Measurements from ENCODE around the gene NPIPA7.
"Not testable (repeated sequence)": the region's sequence is repeated elsewhere in the genome, so short reads cannot be mapped to it uniquely, and the experiment has no call there.

The NPIPA7 gene

GRCh38 chr16:16420515-16420914 lies 41.6 kb downstream of the NPIPA7 start:
- DNase-seq: not testable (repeated sequence)

DNA sequence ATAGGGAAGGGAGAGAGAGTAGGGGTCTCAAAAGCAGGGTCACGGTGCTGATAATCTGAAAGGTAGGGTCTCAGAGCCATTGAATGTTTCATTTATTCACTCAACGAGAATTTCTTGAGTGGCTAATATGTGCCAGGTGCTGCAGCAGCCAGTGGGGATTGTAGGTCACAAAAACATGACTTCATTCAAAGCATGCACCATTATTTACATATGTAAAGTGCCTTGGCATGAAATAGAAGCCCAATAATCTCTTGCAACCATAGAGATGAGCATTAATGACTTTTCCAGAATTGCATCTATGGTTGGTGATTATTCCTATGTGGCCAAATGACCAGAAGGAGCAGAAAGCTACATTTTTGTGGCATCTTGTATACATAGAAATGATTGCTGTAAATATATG lies 46.2 kb downstream of the NPIPA7 start:
- DNase-seq: not testable (repeated sequence)

DNA sequence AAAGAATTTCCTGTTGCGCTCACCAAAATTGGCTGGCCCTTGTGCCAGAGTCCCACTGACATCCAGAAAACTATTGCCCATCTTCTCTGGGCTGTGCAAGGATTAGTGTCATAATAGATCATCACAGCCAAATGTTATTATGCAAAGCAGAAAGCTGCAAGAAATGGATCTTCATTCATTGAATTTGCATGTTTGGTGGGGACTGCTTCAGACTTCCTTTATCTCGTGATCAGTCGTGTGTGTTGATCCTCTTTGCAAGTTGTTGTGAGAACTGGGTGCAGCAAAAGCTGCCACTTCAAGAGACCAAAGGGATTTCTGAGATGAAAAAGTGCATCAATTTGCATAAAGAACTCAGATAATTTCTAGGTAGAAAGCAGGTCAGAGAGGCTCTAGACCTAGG lies 52.2 kb downstream of the NPIPA7 start:
- not testable (repeated sequence) for DNase-seq

GRCh38 chr16:16434711-16435110 lies 55.8 kb downstream of the NPIPA7 start:
- not testable (repeated sequence) for DNase-seq

GRCh38 chr16:16441401-16441800 lies 62.5 kb downstream of the NPIPA7 start:
- DNase-seq: not testable (repeated sequence)
